CD4-positive, alpha-beta T cell treated with Interleukin-17A for 4 hours (primary cell): Measurements from ENCODE around the gene MCRIP1.

Experiments used
- DNase-seq: peaks from one replicate; pipeline ENCODE4 v3.0.0-alpha.2; 2020; ENCODE audit warnings: mixed read lengths

The MCRIP1 gene

DNA sequence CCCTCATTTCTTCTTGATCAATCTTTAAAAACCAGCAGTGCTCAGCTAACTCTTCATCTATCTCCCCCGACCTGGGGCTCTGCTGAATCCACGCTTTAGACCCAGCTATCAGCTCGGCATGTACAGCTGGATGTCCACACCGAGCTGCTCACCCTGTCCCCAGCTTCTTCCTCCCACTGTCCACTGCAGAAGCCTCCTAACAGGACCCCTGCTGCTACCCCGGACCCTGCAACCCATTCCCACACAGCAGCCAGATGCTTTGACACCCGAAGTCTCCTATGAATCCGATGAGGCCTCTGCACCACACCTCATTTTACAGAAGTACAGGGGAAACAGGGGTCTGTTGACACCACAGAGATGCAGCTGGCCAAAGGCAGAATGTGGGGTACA lies 15.3 kb downstream of the MCRIP1 start:
- no peak for DNase-seq

DNA sequence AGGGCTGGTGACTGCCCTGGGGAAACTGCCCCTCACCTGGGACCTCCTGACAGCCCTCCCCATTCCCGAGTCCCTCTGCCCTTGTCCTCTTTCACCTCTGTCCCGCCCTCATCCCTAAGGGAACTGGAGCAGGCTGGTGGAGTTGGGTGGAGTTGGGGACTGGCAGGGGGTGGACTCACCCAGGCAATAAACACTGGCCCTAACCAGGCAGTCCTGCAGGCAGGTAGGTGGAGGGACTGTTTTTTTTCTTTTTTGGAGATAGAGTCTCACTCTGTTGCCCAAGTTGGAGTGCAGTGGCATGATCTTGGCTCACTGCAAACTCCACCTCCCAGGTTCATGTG lies 17.5 kb downstream of the MCRIP1 start:
- DNase-seq = no peak

- no peak for DNase-seq
Observed at GRCh38 chr17:81814748-81815645, 18.1 kb downstream of the MCRIP1 start.

- no peak for DNase-seq
Observed at GRCh38 chr17:81813861-81814683, 19.0 kb downstream of the MCRIP1 start.

- no peak for DNase-seq
Observed at GRCh38 chr17:81813371-81813684, 19.8 kb downstream of the MCRIP1 start.

DNA sequence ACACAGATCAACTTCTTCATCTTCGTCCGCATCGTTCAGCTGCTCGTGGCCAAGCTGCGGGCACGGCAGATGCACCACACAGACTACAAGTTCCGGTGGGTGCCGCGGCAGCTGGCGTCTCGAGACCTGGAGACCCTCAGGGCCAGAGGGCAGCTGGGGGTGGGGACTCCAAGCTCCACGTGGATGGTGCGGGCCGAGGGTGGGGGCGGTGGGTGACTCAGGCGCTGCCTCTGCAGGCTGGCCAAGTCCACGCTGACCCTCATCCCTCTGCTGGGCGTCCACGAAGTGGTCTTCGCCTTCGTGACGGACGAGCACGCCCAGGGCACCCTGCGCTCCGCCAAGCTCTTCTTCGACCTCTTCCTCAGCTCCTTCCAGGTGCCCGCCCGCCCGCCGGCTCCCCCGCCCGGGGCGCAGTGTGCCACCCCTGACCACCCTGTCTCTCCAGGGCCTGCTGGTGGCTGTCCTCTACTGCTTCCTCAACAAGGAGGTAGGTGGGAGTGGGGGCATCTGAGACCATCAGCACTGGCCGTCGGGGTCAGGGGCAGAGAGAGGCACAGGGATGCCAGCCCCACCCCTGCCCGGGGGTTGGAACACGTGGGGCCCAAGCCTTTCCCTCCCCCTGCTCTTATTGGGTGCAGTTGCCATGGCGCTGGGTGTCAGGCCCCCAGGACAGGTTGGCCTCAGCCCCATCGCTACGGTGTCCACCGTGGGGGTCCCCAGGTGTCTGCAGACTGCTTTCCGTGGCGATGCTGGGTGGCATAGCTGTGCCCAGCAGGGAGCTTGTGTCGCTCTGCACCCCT lies 20.3 kb downstream of the MCRIP1 start:
- DNase-seq = no peak

DNA sequence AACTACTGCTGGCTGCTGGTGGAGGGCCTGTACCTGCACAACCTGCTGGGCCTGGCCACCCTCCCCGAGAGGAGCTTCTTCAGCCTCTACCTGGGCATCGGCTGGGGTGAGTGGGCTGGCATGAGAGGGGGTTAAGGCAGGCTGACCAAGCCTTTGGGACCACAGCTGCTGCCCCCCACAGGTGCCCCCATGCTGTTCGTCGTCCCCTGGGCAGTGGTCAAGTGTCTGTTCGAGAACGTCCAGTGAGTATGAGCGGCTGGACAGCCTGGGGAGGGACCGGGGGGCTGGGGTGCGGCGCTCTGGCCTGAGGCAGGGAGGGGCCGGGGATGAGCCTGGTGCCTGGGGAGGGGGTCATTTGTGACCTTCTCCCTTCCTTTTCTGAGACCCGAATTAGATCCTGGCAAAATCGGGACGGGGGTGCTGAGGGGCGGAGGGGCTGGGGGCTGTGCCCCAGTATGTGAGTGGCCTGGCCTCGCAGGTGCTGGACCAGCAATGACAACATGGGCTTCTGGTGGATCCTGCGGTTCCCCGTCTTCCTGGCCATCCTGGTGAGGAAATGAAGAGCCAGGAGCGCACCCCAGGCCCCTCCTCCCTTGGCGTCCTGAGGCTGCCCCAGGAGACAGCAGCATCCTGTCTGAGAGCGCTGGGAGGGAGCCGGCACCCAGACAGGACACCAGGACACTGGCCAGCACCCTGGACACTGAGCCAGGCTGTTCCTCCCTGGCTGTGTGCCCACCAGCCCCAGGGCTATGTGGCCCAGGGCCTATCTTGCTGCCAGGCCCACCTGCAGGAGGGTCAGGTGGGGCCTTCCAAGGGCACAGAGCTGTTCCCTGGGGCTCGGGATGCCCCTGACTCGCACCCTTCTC lies 21.2 kb downstream of the MCRIP1 start:
- DNase-seq = no peak

GRCh38 chr17:81810892-81811704 lies 22.0 kb downstream of the MCRIP1 start:
- DNase-seq = no peak

DNA sequence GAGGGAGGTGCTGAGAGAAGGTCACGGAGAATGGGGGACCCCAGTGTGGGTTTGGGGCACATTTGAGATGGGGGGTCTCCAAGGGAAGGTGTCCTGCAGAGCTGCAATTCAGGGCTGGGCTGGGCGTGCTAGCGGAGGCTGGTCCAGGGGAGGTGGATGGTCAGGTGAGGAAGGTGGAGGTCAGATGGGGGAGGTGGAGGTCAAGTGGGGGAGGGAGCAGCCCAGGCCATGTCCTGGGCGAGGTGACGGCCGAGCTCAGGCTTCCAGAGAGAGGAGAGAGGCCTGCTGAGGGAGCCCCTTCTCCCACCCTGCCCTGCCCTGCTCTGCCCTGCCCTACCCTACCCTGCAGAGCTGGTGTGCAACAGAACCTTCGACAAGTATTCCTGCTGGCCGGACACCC lies 22.6 kb downstream of the MCRIP1 start:
- DNase-seq = no peak

- DNase-seq = no peak
Observed at GRCh38 chr17:81809556-81809998, 23.5 kb downstream of the MCRIP1 start.

DNA sequence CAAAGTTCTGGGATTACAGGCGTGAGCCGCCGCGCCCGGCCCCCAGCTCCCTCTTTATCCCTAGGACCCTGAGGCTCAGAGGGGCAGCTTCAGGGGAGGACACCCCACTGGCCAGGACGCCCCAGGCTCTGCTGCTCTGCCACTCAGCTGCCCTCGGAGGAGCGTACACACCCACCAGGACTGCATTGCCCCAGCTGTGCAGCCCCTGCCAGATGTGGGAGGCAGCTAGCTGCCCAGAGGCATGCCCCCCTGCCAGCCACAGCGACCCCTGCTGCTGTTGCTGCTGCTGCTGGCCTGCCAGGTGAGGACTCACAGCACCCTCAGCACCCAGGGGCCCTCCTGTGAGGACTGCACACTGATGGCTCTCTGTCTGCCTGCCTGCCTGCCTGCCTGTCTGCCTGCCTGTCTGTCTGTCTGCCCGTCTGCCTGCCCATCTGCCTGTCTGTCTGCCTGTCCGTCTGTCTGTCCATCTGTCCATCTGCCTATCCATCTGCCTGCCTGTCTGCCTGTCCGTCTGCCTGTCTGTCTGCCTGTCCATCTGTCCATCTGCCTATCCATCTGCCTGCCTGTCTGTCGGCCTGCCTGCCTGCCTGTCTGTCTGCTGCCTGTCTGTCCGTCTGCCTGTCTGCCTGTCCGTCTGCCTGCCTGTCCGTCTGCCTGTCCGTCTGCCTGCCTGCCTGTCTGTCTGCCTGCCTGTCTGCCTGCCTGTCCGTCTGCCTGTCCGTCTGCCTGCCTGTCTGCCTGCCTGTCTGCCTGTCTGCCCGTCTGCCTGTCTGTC lies 24.1 kb downstream of the MCRIP1 start:
- DNase-seq = no peak

DNA sequence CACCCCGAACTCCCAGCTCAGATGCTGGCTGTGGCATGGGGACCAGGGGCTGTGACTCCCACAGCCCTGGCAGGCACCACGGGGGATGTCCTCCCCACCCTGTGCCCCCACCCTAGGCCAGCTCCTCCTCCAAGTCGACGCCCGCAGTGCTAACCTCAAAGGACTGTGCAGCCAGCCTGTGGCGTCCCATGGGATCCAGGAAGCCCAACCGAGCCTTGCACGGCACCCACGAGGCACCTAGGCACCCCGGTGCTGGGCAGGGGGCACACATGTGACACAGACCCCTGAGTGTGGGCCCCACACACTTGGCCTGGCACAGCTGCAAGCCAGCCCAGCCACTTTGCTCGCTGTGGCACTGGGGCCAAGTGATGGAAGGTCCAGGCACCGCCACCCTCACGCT lies 25.3 kb downstream of the MCRIP1 start:
- no peak for DNase-seq

- DNase-seq = no peak
Observed at GRCh38 chr17:81807210-81807719, 25.8 kb downstream of the MCRIP1 start.

DNA sequence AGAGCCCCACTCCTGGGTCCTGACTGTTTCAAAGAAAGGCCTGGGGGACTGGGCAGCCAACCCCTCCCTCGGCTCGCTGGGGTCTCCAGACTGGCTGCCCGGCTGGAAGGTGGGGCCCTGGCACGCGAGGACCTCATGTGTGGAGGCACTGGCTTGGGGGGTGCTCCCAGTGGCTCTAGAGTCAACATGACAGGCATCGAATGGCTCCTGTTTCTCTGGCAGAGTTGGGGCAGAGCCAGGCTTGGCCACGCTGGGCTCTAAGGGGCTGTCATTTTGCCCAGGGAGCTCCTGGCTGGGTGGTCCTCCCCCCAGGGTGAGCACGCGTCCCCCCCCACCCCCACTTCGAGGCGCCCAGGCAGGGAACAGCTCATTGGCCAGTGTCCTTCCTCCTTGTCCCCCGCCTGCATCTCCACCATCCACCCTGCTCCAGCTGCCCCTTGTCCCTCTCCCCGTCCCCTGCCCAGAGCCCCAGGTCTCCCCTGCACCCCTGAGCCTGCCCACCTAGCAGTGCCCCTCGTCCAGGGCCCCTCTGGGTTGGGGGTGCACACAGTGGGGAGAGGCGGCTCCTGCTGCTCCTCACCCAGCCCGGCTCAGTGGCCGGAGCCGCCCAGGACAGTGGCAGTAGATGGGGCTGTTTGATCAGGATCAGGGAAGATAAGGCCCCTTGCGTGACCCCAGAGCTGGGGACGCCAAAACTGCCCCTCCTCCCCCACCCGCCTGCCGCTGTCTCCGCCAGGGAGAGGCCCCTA lies 26.5 kb downstream of the MCRIP1 start:
- DNase-seq = no peak

GRCh38 chr17:81805707-81806460 lies 27.2 kb downstream of the MCRIP1 start:
- no peak for DNase-seq

DNA sequence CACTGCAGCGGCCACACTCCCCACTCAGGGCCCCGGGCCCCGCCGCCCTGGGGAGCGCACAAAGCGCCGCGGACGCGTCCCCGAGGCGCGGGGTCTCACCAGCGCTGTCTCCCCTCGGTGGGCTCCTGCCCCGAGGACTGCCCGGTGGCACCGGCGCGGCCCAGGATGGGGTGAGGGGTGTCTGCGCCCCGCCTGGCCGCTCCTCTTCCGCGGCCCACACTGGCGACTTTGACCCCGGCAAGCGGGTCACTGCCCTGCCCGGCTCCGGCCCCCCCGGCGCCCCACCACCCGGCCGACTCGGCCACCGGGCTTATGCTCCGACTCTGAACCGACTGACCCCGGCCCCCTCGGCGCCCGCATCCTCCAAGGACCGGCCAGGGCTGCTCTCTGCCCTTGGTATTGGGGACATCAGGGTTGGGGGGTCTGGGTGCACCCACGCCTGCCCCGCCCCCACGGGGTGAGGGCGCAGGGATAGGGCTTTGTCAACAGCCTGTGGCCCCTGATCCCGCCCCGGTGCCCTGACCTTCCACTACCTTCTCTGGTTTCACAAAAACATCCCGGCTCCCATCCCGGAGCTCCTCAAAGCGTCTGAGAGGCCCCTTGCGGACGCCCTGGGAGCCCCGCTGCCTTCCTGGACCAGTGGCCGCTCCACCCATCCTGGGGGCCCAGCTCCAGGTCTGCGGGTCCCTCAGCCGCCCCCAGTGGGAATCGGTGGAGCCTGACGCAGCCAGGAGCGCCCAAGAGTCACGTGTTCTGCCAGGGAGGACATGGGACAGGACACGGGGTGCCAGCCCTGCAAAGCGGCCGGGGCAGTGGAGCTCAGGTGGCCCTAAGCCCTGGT lies 28.3 kb downstream of the MCRIP1 start:
- DNase-seq = no peak

- no peak for DNase-seq
Observed at GRCh38 chr17:81803728-81804558, 29.1 kb downstream of the MCRIP1 start, which contains the start of gene GCGR. TSS of gene GCGR (plus strand) at chr17:81804150. CDS start at chr17:81809019, 4,869 bp downstream.
